Superior temporal gyrus (tissue), 1 donor: ENCODE results near the gene SORD.

Source experiments
- DNase-seq: peaks from one replicate; pipeline ENCODE4 v3.0.0-alpha.2; 2016; ENCODE audit errors: extremely low spot score

SORD gene

GRCh38 chr15:45116482-45117307 lies 93.7 kb downstream of the SORD start:
- DNase-seq, result no peak

- DNase-seq, result no peak
These were observed 94.5 kb downstream of the SORD start for GRCh38 chr15:45117308-45118130.

GRCh38 chr15:45118131-45118588 lies 95.2 kb downstream of the SORD start:
- peak; percentile 97 for DNase-seq

GRCh38 chr15:45118996-45119395 lies 96.0 kb downstream of the SORD start:
- no peak for DNase-seq

GRCh38 chr15:45120081-45120972 lies 97.3 kb downstream of the SORD start:
- DNase-seq, result no peak

- DNase-seq, result no peak
These were observed 98.0 kb downstream of the SORD start for GRCh38 chr15:45121020-45121419.

GRCh38 chr15:45121706-45122417 lies 98.9 kb downstream of the SORD start:
- no peak for DNase-seq

- DNase-seq, result no peak
These were observed 99.7 kb downstream of the SORD start for GRCh38 chr15:45122719-45123118.

- DNase-seq, result no peak
These were observed 100.4 kb downstream of the SORD start for GRCh38 chr15:45123397-45123796.

- DNase-seq, result no peak
These were observed 103.7 kb downstream of the SORD start for GRCh38 chr15:45126535-45127158.
